Non-pigmented ciliary epithelial cell (primary cell): ENCODE results near the gene SERPINB5.

Experiments used
- DNase-seq: peaks from one replicate; pipeline ENCODE4 v3.0.0-alpha.2; 2010; ENCODE audit warnings: low read depth

The SERPINB5 gene

DNA sequence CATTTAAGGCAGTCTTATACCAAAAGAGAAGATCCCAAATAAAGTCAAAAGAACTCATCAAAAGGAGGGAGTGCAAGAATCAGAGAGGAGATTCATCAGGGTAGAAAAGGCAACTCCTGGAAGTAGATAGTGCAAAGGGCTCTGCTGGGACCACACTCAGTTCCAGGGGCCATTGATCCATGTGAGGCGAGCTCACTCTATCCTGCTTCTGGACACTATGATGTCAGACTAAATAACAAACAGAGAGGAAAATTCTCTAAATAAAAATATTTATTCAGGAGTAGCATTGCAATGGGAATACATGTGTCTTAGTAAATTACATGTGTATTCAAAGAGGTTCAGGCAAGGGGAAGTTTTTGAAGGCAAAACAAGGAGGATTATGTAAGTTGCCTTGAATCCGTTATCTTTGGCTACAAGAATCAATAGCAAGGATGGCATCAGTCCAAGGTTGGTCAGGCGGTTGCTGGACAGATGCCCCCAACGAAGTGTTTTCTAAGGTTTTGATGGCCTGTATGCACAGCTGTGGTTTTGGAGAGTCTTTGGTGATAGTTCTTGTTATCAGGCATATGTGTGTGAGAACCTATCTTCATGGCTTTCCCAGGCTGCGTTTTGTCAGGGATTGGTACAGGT, 52.2 kb downstream of the SERPINB5 start:
- DNase-seq = no peak

GRCh38 chr18:63532471-63532870, 55.7 kb downstream of the SERPINB5 start:
- no peak for DNase-seq

DNA sequence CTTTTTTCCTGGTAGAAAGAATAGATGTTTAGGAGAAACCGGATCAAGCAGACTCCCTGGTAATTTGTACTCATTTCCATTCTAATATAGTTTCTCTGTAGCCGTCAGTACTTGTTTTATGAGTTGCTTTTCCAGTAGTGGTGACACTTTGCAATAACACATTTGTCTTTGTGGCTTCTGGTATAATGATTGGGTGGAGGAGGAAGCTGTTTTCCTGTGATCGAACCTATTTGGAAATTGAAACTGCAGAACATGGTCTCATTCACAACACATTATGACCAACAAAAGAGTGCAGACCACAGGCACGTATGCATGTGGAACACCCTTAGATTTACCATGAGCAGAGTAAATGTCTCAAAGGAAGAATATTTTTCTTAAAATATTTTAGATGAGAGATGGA, 57.9 kb downstream of the SERPINB5 start:
- DNase-seq = no peak

GRCh38 chr18:63539904-63540510, 63.2 kb downstream of the SERPINB5 start:
- DNase-seq = peak; percentile 13

GRCh38 chr18:63542069-63542468, 65.3 kb downstream of the SERPINB5 start, which contains the start of gene SERPINB12:
Gene SERPINB12 (plus strand): TSS chr18:63542369. CDS start chr18:63556160, 13,791 bp downstream.
- DNase-seq = no peak

DNA sequence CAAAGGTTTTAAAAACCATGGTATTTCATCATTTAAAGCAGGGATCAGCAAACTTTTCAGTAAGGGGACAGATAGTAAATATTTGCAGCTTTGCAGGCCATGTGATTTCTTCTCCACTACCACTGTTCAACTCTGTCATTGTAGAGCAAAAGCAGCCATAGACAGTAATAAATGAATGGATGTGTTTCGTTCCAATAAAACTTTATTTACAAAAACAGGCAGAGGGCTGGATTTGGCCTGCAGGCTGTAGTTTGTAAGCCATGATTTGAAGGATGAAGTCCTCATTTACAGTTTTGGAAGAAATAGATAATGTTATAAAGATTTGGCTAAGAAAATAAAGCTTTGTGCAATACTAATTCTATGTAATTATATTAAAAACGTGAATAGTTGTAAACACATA, 67.3 kb downstream of the SERPINB5 start:
- no peak for DNase-seq

- no peak for DNase-seq
Measured at GRCh38 chr18:63545000-63545399, 68.2 kb downstream of the SERPINB5 start.

DNA sequence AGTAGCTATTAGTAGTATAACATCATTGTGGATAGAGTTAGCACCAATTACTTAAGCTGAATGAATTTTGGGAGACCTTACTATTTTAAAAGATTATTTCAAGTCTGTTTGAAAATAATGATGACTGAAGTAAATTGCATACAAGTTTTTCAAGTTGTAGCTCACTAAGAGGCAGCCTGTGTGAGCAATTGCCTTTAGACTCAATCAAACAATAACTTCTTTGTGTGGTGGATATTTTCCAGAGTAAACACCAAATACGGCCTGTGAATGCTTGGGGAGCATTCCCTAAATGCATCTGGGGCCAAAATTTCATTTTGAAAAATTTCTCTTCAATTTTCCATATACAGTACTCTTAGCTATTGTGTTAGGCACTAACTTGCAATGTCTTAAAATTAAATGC, 73.3 kb downstream of the SERPINB5 start:
- DNase-seq = no peak

DNA sequence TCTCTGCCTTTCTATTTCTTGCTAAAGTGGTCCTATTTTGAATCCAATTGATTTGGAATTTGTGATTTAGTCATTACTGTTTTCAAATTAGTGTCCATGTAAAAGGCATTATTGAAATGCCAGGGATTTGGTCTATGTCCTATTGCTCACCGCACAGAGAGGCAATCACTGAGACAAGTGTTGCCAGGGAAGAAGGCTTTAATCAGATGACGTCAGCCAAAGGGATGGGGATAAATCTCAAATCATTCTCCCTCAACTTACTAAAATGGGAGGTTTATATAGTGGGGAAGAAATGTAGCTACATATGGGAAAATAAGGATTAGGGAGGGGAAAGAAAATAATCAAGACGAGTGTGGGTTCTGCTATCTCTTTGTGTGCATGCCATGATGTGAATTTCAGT, 75.0 kb downstream of the SERPINB5 start:
- no peak for DNase-seq

- no peak for DNase-seq
Measured at GRCh38 chr18:63552581-63552980, 75.8 kb downstream of the SERPINB5 start.

- DNase-seq = peak; percentile 59
Measured at GRCh38 chr18:63553081-63553480, 76.3 kb downstream of the SERPINB5 start.
